SK-N-SH (cell line): ENCODE results near the gene PNMA1.

Experiments used
- CHD2 ChIP-seq: fragments of 150-350 bp; IDR thresholded peaks from 2 replicates; pipeline ENCODE4 v1.6.1; 2018; ENCODE audit warnings: low read length; ENCODE audit not compliant: partially characterized antibody
- CTCF ChIP-seq: fragments of 200-600 bp; sonication (generic); IDR thresholded peaks from 2 replicates; pipeline ENCODE4 v1.6.1; 2017; ENCODE audit warnings: antibody characterized with exemption, mild to moderate bottlenecking, moderate library complexity
- EP300 ChIP-seq, 2 experiments: IDR thresholded peaks; 2 replicates each; pipeline versions ENCODE4 v1.4.0 to v1.6.1; 2012; ENCODE audit warnings: borderline replicate concordance in 1 of 2, low read depth in 1 of 2, low read length in 1 of 2
- POLR2AphosphoS5 ChIP-seq: IDR thresholded peaks from 2 replicates; pipeline ENCODE4 v1.6.1; 2012; ENCODE audit warnings: low read depth, low read length
- REST ChIP-seq: IDR thresholded peaks from 2 replicates; pipeline ENCODE4 v1.6.1; 2012; ENCODE audit warnings: mild to moderate bottlenecking, low read depth, low read length, moderate library complexity
- SMC3 ChIP-seq: IDR thresholded peaks from 2 replicates; pipeline ENCODE4 v1.6.1; 2012; ENCODE audit warnings: low read depth, low read length, improper control_type of control experiment
- USF2 ChIP-seq: fragments of 150-350 bp; IDR thresholded peaks from 2 replicates; pipeline ENCODE4 v1.6.1; 2017; ENCODE audit warnings: antibody characterized with exemption, low read length, low read depth, borderline replicate concordance

- no peak for TF ChIP-seq CTCF
- TF ChIP-seq POLR2AphosphoS5: no peak
- TF ChIP-seq REST: no peak
- TF ChIP-seq USF2: no peak
- TF ChIP-seq CHD2: no peak
- TF ChIP-seq SMC3: no peak
- no peak for TF ChIP-seq EP300 (IDR thresholded peaks at IDR 0.05; ENCODE audit: borderline replicate concordance in 1 of 2, low read depth in 1 of 2, low read length in 1 of 2)
Observed at GRCh38 chr14:73732006-73732405, 17.8 kb upstream of the PNMA1 start.
